Dedifferentiated amniotic fluid mesenchymal stem cell (primary cell): ENCODE data around the gene FADS1.

ENCODE experiments used
- DNase-seq: peaks from one replicate; pipeline ENCODE4 v3.0.0-alpha.2; 2016; ENCODE audit errors: extremely low spot score

Gene FADS1

GRCh38 chr11:61762798-61763197 is 54.0 kb downstream of the FADS1 start:
- no peak for DNase-seq

GRCh38 chr11:61762223-61762615 is 54.6 kb downstream of the FADS1 start:
- no peak for DNase-seq

- DNase-seq, result no peak
Observed at GRCh38 chr11:61761440-61762222, 55.2 kb downstream of the FADS1 start.

- no peak for DNase-seq
Observed at GRCh38 chr11:61760946-61761345, 55.9 kb downstream of the FADS1 start.

- DNase-seq, result no peak
Observed at GRCh38 chr11:61757213-61757862, 59.5 kb downstream of the FADS1 start.

GRCh38 chr11:61756452-61757212 is 60.2 kb downstream of the FADS1 start:
- no peak for DNase-seq

- no peak for DNase-seq
Observed at GRCh38 chr11:61756147-61756451, 60.7 kb downstream of the FADS1 start.

- no peak for DNase-seq
Observed at GRCh38 chr11:61754534-61755482, 62.0 kb downstream of the FADS1 start.

GRCh38 chr11:61753672-61754071 is 63.1 kb downstream of the FADS1 start:
- DNase-seq, result no peak

GRCh38 chr11:61752925-61753521 is 63.8 kb downstream of the FADS1 start:
- DNase-seq, result no peak

- peak; percentile 15 for DNase-seq
Observed at GRCh38 chr11:61752117-61752924, 64.5 kb downstream of the FADS1 start, which contains the start of gene MYRF. Gene MYRF, plus strand, starts transcription at chr11:61752636. Its CDS starts 109 bp downstream, at chr11:61752745.

- no peak for DNase-seq
Observed at GRCh38 chr11:61751384-61751783, 65.4 kb downstream of the FADS1 start.

- DNase-seq, result no peak
Observed at GRCh38 chr11:61750631-61751273, 66.1 kb downstream of the FADS1 start.
